Activated CD4-positive, alpha-beta T cell treated with anti-CD3 and anti-CD28 coated beads for 36 hours (primary cell): Measurements from ENCODE around the gene GSC2. TPM values are rescaled to one million over a fixed set of nuclear protein-coding genes. Genes with fewer than 3 reads are reported as not detected.

Experiments used
- ATAC-seq: fragments of 200-7000 bp; cut with Tn5 transposase; one replicate; pipeline ENCODE4 v1.10.0; 2021; ENCODE audit warnings: mild to moderate bottlenecking, moderate library complexity
- CTCF ChIA-PET: fragments of 350-600 bp; sonication (Branson Sonifier 250); formaldehyde crosslinking; loops from one replicate; lab custom pipeline; 2021; ENCODE audit warnings: antibody characterized with exemption; lab: Charles Lee
- POLR2A ChIA-PET: fragments of 350-600 bp; sonication (Branson Sonifier 250); formaldehyde crosslinking; loops from one replicate; lab custom pipeline; 2021; ENCODE audit warnings: antibody characterized with exemption, inconsistent platforms; lab: Charles Lee
- DNase-seq: peaks from one replicate; pipeline ENCODE4 v3.0.0-alpha.2; 2020
- H3K27ac Mint-ChIP-seq: one replicate; pipeline ENCODE4 v1.8.0; 2021; ENCODE audit warnings: mixed read lengths
- H3K27me3 Mint-ChIP-seq: one replicate; pipeline ENCODE4 v1.8.0; 2021; ENCODE audit warnings: mixed read lengths
- H3K36me3 Mint-ChIP-seq: one replicate; pipeline ENCODE4 v1.8.0; 2021; ENCODE audit warnings: low read depth, mixed read lengths
- H3K4me1 Mint-ChIP-seq: one replicate; pipeline ENCODE4 v1.8.0; 2021; ENCODE audit warnings: mixed read lengths
- H3K4me3 Mint-ChIP-seq: one replicate; pipeline ENCODE4 v1.8.0; 2021; ENCODE audit warnings: mild to moderate bottlenecking, moderate library complexity, mixed read lengths
- H3K9me3 Mint-ChIP-seq: one replicate; pipeline ENCODE4 v1.8.0; 2021; ENCODE audit warnings: low read depth, mixed read lengths
- intact Hi-C, 2 experiments: fragments of 100-400 bp; cut with DNase I in 1 of 2; cut with micrococcal nuclease in 1 of 2; formaldehyde crosslinking; loops; one replicate each; pipeline versions ENCODE4 v1.14.2 to v1.15.1; 2022 to 2024; cut with DNase I, micrococcal nuclease
- total RNA-seq, 2 experiments: library from RNA; stranded (reverse); gene quantifications; one replicate each; pipeline ENCODE4 v1.2.3, GENCODE V29; 2021

GSC2 gene
- total RNA-seq, 2 experiments from 2014 or later = not detected

GRCh38 chr22:19142394-19142793 is 7.7 kb downstream of the GSC2 start:
- peaks cover 5% of the 10 kb centered on the region for H3K27me3 Mint-ChIP-seq
- no peaks in the 10 kb centered on the region for H3K9me3 Mint-ChIP-seq
- H3K4me3 Mint-ChIP-seq = no peak overlapping the region
- POLR2A ChIA-PET = interaction anchor here (0.6 kb wide), 1 partner anchor 18 kb away, joined by 3 read pairs; no protein-coding TSS in a partner anchor
- intact Hi-C loops = loop anchor here in 1 of 2 experiments (5.0 to 10.0 kb wide), 2 partner anchors 712 to 975 kb away; partner anchors contain the start of genes GNB1L, RANBP1, RTL10 and TRMT2A
- no peak for DNase-seq
- no peak overlapping the region for H3K27ac Mint-ChIP-seq
- H3K4me1 Mint-ChIP-seq = peaks cover 18% of the 10 kb centered on the region
- peaks cover 17% of the 10 kb centered on the region for H3K36me3 Mint-ChIP-seq
- no peak for ATAC-seq
- CTCF ChIA-PET = no interaction called here

GRCh38 chr22:19139974-19140373 is 10.1 kb downstream of the GSC2 start:
- Mint-ChIP-seq H3K27ac (no peak overlapping the region), H3K4me1 (peaks cover 18% of the 10 kb centered on the region), H3K4me3 (no peak overlapping the region), H3K36me3 (peaks cover 31% of the 10 kb centered on the region), H3K27me3 (no peaks in the 10 kb centered on the region), H3K9me3 (no peaks in the 10 kb centered on the region)
- intact Hi-C loops = loop anchor here in 1 of 2 experiments (5.0 to 10.0 kb wide), 2 partner anchors 715 to 977 kb away; partner anchors contain the start of genes GNB1L, RANBP1, RTL10 and TRMT2A
- CTCF ChIA-PET = interaction anchor here (0.6 kb wide), 1 partner anchor 21 kb away, joined by 3 read pairs; no protein-coding TSS in a partner anchor
- POLR2A ChIA-PET = no interaction called here
- DNase-seq (no peak), ATAC-seq (no peak)

DNA sequence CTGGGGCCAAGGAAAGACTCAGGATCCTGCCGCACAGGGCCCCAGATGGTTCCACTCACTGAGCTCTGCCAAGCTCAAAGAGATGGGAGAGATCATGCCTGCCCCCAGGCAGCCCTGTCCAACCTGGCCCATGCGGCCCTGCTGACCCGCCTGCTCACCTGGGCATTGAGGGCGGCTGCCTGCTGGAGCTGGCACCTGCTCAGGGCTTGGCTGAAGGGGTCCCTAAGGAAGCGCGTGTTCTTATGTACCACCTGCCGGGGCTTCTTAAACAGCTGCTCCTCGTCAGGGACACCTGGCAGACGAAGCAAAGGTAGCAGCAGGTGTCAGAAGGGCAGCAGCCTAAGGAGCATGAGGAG is 11.1 kb downstream of the GSC2 start:
- Mint-ChIP-seq H3K4me1 (peaks cover 13% of the 10 kb centered on the region), H3K36me3 (peaks cover 35% of the 10 kb centered on the region), H3K27me3 (no peaks in the 10 kb centered on the region), H3K27ac (no peak overlapping the region), H3K9me3 (no peaks in the 10 kb centered on the region), H3K4me3 (no peak overlapping the region)
- intact Hi-C loops = no loop called here
- CTCF ChIA-PET = interaction anchor here (0.6 kb wide), 1 partner anchor 170 kb away, joined by 3 read pairs; no protein-coding TSS in a partner anchor
- DNase-seq = no peak
- POLR2A ChIA-PET = no interaction called here
- ATAC-seq = no peak

DNA sequence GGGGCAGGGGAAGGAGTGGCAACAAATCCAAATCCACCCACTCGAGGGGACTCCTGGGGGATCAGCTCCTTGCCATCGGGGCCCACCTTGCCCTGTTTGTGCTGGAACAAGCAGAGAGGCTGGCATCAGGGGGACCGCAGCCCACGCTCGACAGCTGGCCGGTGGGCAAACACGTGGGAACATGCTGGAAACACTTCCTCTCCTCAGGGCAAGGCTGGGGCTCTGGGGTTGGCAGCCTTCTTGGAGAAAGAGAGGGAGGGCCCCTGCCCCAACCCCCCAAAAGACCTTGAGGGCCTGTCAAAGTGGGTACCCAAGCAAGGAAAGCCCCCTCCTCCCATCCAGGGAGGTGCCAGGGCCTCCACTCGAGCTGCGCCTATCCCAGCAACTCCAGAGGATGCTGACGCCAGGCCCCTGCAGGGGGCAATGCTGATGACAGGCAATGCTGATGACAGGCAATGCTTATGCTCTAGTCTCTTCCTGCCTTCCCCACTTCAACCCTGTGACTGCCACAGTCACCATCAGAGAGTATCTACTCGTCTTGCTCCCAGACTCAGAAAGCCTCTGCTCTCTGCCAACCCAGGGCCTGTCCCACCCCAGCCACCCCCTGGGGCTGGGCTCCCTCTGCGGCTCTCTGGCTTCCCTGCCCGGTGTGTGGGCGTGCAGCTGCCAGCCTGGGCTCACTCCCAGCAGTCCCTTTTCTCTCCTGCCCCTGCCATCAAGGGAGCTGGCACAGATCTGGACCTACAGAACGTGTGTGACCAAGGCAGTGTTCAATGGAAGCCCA is 11.7 kb downstream of the GSC2 start:
- ChIA-PET POLR2A (no interaction called here), CTCF (interaction anchor here (0.6 kb wide), 1 partner anchor 171 kb away, joined by 3 read pairs; no protein-coding TSS in a partner anchor)
- Mint-ChIP-seq H3K36me3 (peaks cover 32% of the 10 kb centered on the region), H3K27me3 (no peaks in the 10 kb centered on the region), H3K4me1 (peaks cover 9% of the 10 kb centered on the region), H3K9me3 (no peaks in the 10 kb centered on the region), H3K27ac (no peak overlapping the region), H3K4me3 (no peak overlapping the region)
- intact Hi-C loops = no loop called here
- DNase-seq (no peak), ATAC-seq (no peak)

DNA sequence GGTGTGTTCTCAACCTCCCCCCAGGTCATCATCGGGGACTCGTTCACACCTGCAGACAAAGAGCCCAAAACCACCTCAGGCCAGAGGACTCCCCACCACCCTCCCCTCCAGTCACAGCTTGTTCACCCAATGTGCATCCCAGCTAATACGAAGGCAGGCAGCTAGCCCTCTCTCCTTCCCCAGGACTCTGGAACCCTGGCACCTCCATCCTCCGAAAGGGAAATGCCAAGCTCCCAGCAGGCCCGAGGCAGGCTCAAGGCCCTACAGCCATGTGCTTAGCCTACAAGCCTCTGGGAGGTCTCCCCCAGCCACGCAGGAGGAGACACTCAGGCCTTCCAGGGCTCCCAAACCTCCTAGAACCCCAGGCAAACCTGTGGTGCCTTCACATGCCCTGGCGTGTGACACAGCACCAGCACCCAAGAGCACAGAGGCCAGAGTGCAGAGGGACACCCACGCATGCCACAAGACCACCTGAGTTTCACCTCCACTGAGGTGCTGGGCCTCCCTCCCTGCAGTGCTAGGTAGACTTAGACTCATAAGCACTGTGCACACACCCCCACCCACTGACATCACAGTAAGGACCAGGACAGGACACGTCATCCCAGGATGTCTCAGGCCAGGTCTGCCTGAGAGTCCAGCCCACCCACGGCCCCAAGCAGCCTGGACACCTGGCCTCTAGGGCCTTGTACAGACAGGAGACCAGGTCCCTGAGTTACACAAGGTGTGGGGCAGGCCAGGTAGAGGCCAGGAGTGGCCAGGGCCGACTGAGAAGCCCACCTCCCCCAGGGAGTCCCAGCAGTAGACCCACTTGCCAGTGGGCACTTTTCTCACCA is 12.5 kb downstream of the GSC2 start:
- Mint-ChIP-seq H3K9me3 (no peaks in the 10 kb centered on the region), H3K36me3 (peaks cover 32% of the 10 kb centered on the region), H3K4me3 (no peak overlapping the region), H3K4me1 (peaks cover 3% of the 10 kb centered on the region), H3K27ac (no peak overlapping the region), H3K27me3 (no peaks in the 10 kb centered on the region)
- ChIA-PET CTCF (no interaction called here), POLR2A (no interaction called here)
- ATAC-seq (no peak), DNase-seq (no peak)
- intact Hi-C loops = no loop called here

DNA sequence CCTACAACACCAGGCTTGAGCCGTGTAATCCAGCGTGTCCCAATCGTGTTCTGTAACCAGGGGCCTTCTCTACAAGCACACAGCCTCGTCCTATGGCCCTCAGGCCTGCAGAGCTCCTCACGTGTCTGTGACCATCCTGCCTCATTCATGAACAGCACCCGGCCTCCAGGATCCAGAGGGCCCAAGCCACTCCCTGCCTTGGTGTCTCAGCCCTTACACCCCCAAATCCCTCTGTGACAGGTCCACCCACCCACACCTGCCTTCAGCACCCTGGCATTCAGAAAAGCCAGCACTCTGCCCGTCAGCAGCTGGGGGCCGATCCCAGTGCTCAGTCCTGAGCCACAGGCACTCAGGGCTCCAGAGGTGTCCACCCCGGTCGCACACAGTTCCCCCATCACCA is 13.2 kb downstream of the GSC2 start:
- POLR2A ChIA-PET = no interaction called here
- no peak for DNase-seq
- intact Hi-C loops = no loop called here
- Mint-ChIP-seq H3K4me3 (no peak overlapping the region), H3K9me3 (no peaks in the 10 kb centered on the region), H3K36me3 (peaks cover 32% of the 10 kb centered on the region), H3K27me3 (no peaks in the 10 kb centered on the region), H3K4me1 (peaks cover 2% of the 10 kb centered on the region), H3K27ac (no peak overlapping the region)
- no peak for ATAC-seq
- CTCF ChIA-PET = no interaction called here

DNA sequence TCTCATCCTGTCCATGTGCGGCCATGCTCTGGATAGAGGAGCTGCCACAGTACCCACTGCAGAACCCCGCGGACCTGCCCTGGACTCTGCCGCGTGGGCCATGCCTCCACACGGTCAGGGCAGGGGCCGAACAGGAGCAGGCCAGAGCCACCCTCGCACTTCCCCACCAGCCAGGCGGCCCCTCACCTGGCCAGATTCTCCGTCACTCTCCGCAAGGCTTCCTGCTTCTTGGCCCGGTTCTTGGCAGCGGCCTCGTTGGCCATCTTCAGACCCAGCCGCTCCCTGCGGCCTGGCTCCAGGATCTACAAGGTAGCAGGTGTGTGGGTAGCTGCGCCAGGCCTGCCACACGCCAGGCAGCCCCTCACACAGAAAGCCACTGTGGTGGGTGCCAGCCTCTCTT is 15.2 kb downstream of the GSC2 start:
- Mint-ChIP-seq H3K4me3 (no peak overlapping the region), H3K27me3 (no peaks in the 10 kb centered on the region), H3K36me3 (peaks cover 32% of the 10 kb centered on the region), H3K27ac (no peak overlapping the region), H3K9me3 (no peaks in the 10 kb centered on the region), H3K4me1 (no peaks in the 10 kb centered on the region)
- POLR2A ChIA-PET = interaction anchor here (0.6 kb wide), 1 partner anchor 17 kb away, joined by 5 read pairs; no protein-coding TSS in a partner anchor
- CTCF ChIA-PET = interaction anchor here (0.6 kb wide), 1 partner anchor 13 kb away, joined by 3 read pairs; no protein-coding TSS in a partner anchor
- intact Hi-C loops = no loop called here
- DNase-seq (no peak), ATAC-seq (no peak)

GRCh38 chr22:19134176-19134831 is 15.8 kb downstream of the GSC2 start:
- Mint-ChIP-seq H3K4me3 (no peak overlapping the region), H3K27ac (no peak overlapping the region), H3K27me3 (no peaks in the 10 kb centered on the region), H3K4me1 (no peaks in the 10 kb centered on the region), H3K36me3 (peaks cover 28% of the 10 kb centered on the region), H3K9me3 (no peaks in the 10 kb centered on the region)
- POLR2A ChIA-PET = interaction anchor here (0.6 kb wide), 1 partner anchor 16 kb away, joined by 5 read pairs; no protein-coding TSS in a partner anchor
- ATAC-seq (no peak), DNase-seq (no peak)
- CTCF ChIA-PET = interaction anchor here (0.6 to 1.0 kb wide), 2 partner anchors 9 to 12 kb away, joined by 3 read pairs; no protein-coding TSS in a partner anchor
- intact Hi-C loops = no loop called here

DNA sequence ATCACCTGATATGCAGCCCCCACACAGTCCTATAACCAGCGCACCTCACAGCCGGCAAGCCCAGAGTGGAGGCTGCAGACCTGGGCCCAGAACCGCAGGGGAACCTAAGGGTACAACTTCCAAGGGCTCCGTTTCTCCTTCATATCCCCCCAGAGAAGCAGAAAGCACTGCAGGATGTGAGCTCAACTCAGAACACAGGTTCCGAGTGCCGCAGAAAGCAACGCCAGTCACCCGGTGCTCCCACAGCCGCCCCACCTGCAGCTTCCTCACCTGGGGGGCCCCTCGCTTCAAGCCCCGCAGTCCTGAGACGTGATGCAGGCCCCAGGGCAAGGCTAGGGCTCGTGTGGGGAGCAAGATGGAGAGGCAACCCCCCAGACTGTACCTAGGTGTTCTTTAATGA is 16.5 kb downstream of the GSC2 start:
- no peak for ATAC-seq
- intact Hi-C loops = no loop called here
- Mint-ChIP-seq H3K4me3 (no peak overlapping the region), H3K27ac (no peak overlapping the region), H3K27me3 (no peaks in the 10 kb centered on the region), H3K9me3 (no peaks in the 10 kb centered on the region), H3K36me3 (peaks cover 27% of the 10 kb centered on the region), H3K4me1 (no peaks in the 10 kb centered on the region)
- POLR2A ChIA-PET = interaction anchor here (1.1 kb wide), 1 partner anchor 11 kb away, joined by 4 read pairs; the partner anchor contains the start of gene ESS2
- CTCF ChIA-PET = interaction anchor here (1.0 kb wide), 2 partner anchors 10 to 11 kb away, joined by 3 read pairs; partner anchors contain the start of gene ESS2
- DNase-seq = no peak

DNA sequence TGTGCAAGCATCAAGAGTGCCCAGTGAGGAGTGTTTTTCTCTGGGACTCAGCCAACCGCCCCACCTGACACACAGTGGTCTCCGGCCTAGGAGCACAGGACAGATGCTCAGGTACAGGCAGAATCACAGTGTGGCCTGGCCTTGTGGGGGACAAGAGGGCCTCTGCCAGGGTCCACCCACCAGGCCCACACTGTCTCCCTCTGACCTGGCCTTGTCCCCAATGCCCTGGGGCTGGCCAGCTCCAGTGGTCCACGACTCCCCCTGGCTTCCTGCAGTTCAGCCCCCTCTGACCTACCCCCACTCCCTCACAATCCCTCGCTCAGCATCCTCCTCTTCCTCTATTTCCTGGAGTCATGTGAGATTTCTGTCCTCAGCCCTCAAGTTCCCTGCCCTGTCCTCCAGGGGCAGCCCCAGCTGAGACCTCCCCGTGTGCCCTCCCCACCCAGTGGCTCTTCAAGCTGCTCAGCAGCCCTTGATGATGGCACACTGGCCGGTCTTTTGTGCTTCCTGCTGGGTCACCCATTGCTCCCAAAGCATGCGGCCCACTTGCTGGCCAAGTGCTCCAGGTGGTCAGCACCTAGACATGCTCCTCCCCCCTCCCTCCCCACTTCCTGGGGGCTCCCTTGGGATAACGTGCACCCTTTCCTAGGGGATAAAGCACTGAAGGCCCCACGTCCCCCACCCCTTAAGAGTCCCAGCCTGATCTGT is 17.2 kb downstream of the GSC2 start:
- no peak for ATAC-seq
- no peak for DNase-seq
- H3K4me3 Mint-ChIP-seq = no peak overlapping the region
- peaks cover 26% of the 10 kb centered on the region for H3K36me3 Mint-ChIP-seq
- no peak overlapping the region for H3K27ac Mint-ChIP-seq
- ChIA-PET CTCF (interaction anchor here (1.0 kb wide), 2 partner anchors 10 to 12 kb away, joined by 3 read pairs; partner anchors contain the start of gene ESS2), POLR2A (interaction anchor here (1.1 kb wide), 1 partner anchor 11 kb away, joined by 4 read pairs; the partner anchor contains the start of gene ESS2)
- no peaks in the 10 kb centered on the region for H3K9me3 Mint-ChIP-seq
- no peaks in the 10 kb centered on the region for H3K4me1 Mint-ChIP-seq
- intact Hi-C loops = no loop called here
- H3K27me3 Mint-ChIP-seq = no peaks in the 10 kb centered on the region
